Osteocyte (in vitro differentiated cells): Measurements from ENCODE around the gene IFT43. TPM values are rescaled to one million over a fixed set of nuclear protein-coding genes. Genes with fewer than 3 reads are reported as not detected.

Experiments
- DNase-seq: peaks from one replicate; pipeline ENCODE4 v3.0.0; 2021; ENCODE audit warnings: mixed read lengths; ENCODE audit not compliant: unreplicated experiment; ENCODE audit errors: extremely low spot score
- H3K27ac Mint-ChIP-seq: one replicate; pipeline ENCODE4 v1.8.0; 2021; ENCODE audit warnings: mild to moderate bottlenecking, mixed read lengths; ENCODE audit not compliant: unreplicated experiment
- H3K27me3 Mint-ChIP-seq: one replicate; pipeline ENCODE4 v1.8.0; 2021; ENCODE audit warnings: mixed read lengths; ENCODE audit not compliant: unreplicated experiment
- H3K36me3 Mint-ChIP-seq: one replicate; pipeline ENCODE4 v1.8.0; 2021; ENCODE audit warnings: mixed read lengths; ENCODE audit not compliant: unreplicated experiment
- H3K4me1 Mint-ChIP-seq: one replicate; pipeline ENCODE4 v1.8.0; 2021; ENCODE audit warnings: mixed read lengths; ENCODE audit not compliant: unreplicated experiment
- H3K4me3 Mint-ChIP-seq: one replicate; pipeline ENCODE4 v1.8.0; 2021; ENCODE audit warnings: mild to moderate bottlenecking, moderate library complexity, mixed read lengths; ENCODE audit not compliant: unreplicated experiment
- H3K9me3 Mint-ChIP-seq: one replicate; pipeline ENCODE4 v1.8.0; 2021; ENCODE audit warnings: mixed read lengths; ENCODE audit not compliant: unreplicated experiment
- total RNA-seq: library from RNA; stranded (reverse); gene quantifications from 2 replicates; pipeline ENCODE4 v1.2.1, GENCODE V29; 2021
- TF ChIP-seq, protein P1 (sequence below): fragments of 200-600 bp; sonication (generic); IDR thresholded peaks from 2 replicates; pipeline ENCODE4 v1.5.0; 2021; ENCODE audit warnings: antibody characterized with exemption, mild to moderate bottlenecking, moderate library complexity

Gene IFT43
- total RNA-seq, 1 donor from 2014 or later: 29.0 TPM

GRCh38 chr14:76045773-76046172 lies 60.2 kb downstream of the IFT43 start:
- no peaks in the 10 kb centered on the region for H3K27me3 Mint-ChIP-seq
- no peaks in the 10 kb centered on the region for H3K9me3 Mint-ChIP-seq
- H3K4me1 Mint-ChIP-seq: peaks cover 2% of the 10 kb centered on the region
- DNase-seq: no peak
- TF ChIP-seq, protein P1, sequence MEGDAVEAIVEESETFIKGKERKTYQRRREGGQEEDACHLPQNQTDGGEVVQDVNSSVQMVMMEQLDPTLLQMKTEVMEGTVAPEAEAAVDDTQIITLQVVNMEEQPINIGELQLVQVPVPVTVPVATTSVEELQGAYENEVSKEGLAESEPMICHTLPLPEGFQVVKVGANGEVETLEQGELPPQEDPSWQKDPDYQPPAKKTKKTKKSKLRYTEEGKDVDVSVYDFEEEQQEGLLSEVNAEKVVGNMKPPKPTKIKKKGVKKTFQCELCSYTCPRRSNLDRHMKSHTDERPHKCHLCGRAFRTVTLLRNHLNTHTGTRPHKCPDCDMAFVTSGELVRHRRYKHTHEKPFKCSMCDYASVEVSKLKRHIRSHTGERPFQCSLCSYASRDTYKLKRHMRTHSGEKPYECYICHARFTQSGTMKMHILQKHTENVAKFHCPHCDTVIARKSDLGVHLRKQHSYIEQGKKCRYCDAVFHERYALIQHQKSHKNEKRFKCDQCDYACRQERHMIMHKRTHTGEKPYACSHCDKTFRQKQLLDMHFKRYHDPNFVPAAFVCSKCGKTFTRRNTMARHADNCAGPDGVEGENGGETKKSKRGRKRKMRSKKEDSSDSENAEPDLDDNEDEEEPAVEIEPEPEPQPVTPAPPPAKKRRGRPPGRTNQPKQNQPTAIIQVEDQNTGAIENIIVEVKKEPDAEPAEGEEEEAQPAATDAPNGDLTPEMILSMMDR: no peak
- peaks cover 7% of the 10 kb centered on the region for H3K36me3 Mint-ChIP-seq
- no peak overlapping the region for H3K4me3 Mint-ChIP-seq
- no peak overlapping the region for H3K27ac Mint-ChIP-seq

- DNase-seq: no peak
- peaks cover 2% of the 10 kb centered on the region for H3K36me3 Mint-ChIP-seq
- no peak overlapping the region for H3K4me3 Mint-ChIP-seq
- TF ChIP-seq, protein P1: no peak
- no peaks in the 10 kb centered on the region for H3K27me3 Mint-ChIP-seq
- no peaks in the 10 kb centered on the region for H3K9me3 Mint-ChIP-seq
- no peak overlapping the region for H3K27ac Mint-ChIP-seq
- peaks cover 2% of the 10 kb centered on the region for H3K4me1 Mint-ChIP-seq
Observed at GRCh38 chr14:76050250-76050649, 64.7 kb downstream of the IFT43 start.

- Mint-ChIP-seq H3K27ac (no peak overlapping the region), H3K4me1 (peaks cover 2% of the 10 kb centered on the region), H3K27me3 (no peaks in the 10 kb centered on the region), H3K4me3 (no peak overlapping the region), H3K9me3 (no peaks in the 10 kb centered on the region), H3K36me3 (peaks cover 2% of the 10 kb centered on the region)
- TF ChIP-seq, protein P1: peak; percentile 80
- DNase-seq: no peak
Observed at GRCh38 chr14:76050797-76051392, 65.3 kb downstream of the IFT43 start.

- H3K36me3 Mint-ChIP-seq: peaks cover 2% of the 10 kb centered on the region
- H3K9me3 Mint-ChIP-seq: no peaks in the 10 kb centered on the region
- TF ChIP-seq, protein P1: no peak
- H3K4me1 Mint-ChIP-seq: peaks cover 2% of the 10 kb centered on the region
- no peaks in the 10 kb centered on the region for H3K27me3 Mint-ChIP-seq
- H3K27ac Mint-ChIP-seq: no peak overlapping the region
- no peak for DNase-seq
- no peak overlapping the region for H3K4me3 Mint-ChIP-seq
Observed at GRCh38 chr14:76051717-76052465, 66.3 kb downstream of the IFT43 start.

- Mint-ChIP-seq H3K27me3 (no peaks in the 10 kb centered on the region), H3K36me3 (peaks cover 2% of the 10 kb centered on the region), H3K4me3 (no peak overlapping the region), H3K27ac (no peak overlapping the region), H3K4me1 (no peaks in the 10 kb centered on the region), H3K9me3 (no peaks in the 10 kb centered on the region)
- DNase-seq: no peak
- TF ChIP-seq, protein P1: no peak
Observed at GRCh38 chr14:76053572-76054355, 68.2 kb downstream of the IFT43 start.
